Pulmonary artery endothelial cell (primary cell): ENCODE data around the gene CPXM1. TPM values are rescaled to one million over a fixed set of nuclear protein-coding genes. Genes with fewer than 3 reads are reported as not detected.
"Not testable (repeated sequence)": the region's sequence is repeated elsewhere in the genome, so short reads cannot be mapped to it uniquely, and the experiment has no call there.

Source experiments
- DNase-seq: peaks from one replicate; pipeline ENCODE4 v3.0.0-alpha.2; 2011; ENCODE audit warnings: low read depth, low spot score
- total RNA-seq: library from RNA; depleted of rRNA; stranded (reverse); fragments of >200 nt; gene quantifications from 2 replicates; pipeline ENCODE4 v1.2.3, GENCODE V29; 2014

The CPXM1 gene
- total RNA-seq: 0.26 and 0.74 TPM in 2 replicates

- no peak for DNase-seq
Observed at GRCh38 chr20:2800521-2801285, at the start of gene CPXM1. TSS of gene CPXM1 (minus strand) at chr20:2800627. CDS start at chr20:2800572, 55 bp downstream.

- DNase-seq: no peak
Observed at GRCh38 chr20:2849529-2849928, 49.1 kb upstream of the CPXM1 start.

- DNase-seq: no peak
Observed at GRCh38 chr20:2847802-2848201, 47.4 kb upstream of the CPXM1 start.

GRCh38 chr20:2846698-2847097 is 46.3 kb upstream of the CPXM1 start:
- DNase-seq: no peak

GRCh38 chr20:2845607-2846006 is 45.2 kb upstream of the CPXM1 start:
- no peak for DNase-seq

- DNase-seq: no peak
Observed at GRCh38 chr20:2840967-2841531, 40.6 kb upstream of the CPXM1 start.

- peak; percentile 45 for DNase-seq
Observed at GRCh38 chr20:2840138-2840966, 39.9 kb upstream of the CPXM1 start, which contains the start of the genes PCED1A and VPS16. TSS of gene PCED1A (minus strand) at chr20:2840655. CDS start at chr20:2839912, 743 bp downstream. TSS of gene VPS16 (plus strand) at chr20:2840745. CDS start at chr20:2840775, 30 bp downstream.

GRCh38 chr20:2839732-2840137 is 39.3 kb upstream of the CPXM1 start:
- DNase-seq: no peak

- DNase-seq: no peak
Observed at GRCh38 chr20:2838847-2839671, 38.6 kb upstream of the CPXM1 start.

GRCh38 chr20:2838170-2838797 is 37.9 kb upstream of the CPXM1 start:
- DNase-seq: no peak

GRCh38 chr20:2837221-2837960 is 37.0 kb upstream of the CPXM1 start:
- no peak for DNase-seq

- DNase-seq: no peak
Observed at GRCh38 chr20:2836035-2836434, 35.6 kb upstream of the CPXM1 start.

GRCh38 chr20:2835331-2835796 is 34.9 kb upstream of the CPXM1 start:
- no peak for DNase-seq

- no peak for DNase-seq
Observed at GRCh38 chr20:2834401-2835110, 34.1 kb upstream of the CPXM1 start.

GRCh38 chr20:2833761-2834160 is 33.3 kb upstream of the CPXM1 start:
- DNase-seq: no peak

GRCh38 chr20:2831206-2831605 is 30.8 kb upstream of the CPXM1 start:
- not testable (repeated sequence) for DNase-seq

- no peak for DNase-seq
Observed at GRCh38 chr20:2829376-2829775, 28.9 kb upstream of the CPXM1 start.

- no peak for DNase-seq
Observed at GRCh38 chr20:2826655-2827054, 26.2 kb upstream of the CPXM1 start.

- no peak for DNase-seq
Observed at GRCh38 chr20:2825761-2826160, 25.3 kb upstream of the CPXM1 start.
